ENCODE results near the gene CNTNAP5. TPM values are rescaled to one million over a fixed set of nuclear protein-coding genes. Genes with fewer than 3 reads are reported as not detected.

CNTNAP5 gene
- total and polyA plus RNA-seq, 9 of the 15 experiments (the other 6 are each of a cell fraction or from before 2014, with no cell fraction given): not detected

DNA sequence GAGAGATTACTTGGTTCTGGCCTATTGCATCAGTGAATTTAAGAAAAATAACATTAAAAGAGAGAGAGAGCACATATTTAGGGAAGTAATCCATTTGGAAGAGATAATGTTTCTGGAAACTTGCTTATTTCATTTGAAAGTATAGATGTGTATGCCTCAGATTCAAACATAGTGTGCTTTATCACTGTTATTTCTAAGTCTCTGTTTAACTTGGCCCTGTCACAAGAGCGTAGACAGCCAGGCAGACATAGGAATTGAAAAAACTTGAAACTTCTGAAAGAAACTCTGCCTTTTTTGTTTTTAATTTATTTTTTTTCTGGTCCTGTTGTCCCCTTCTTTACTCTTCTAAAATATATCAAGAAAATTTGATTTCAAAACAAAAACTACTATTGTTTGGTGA lies 849.1 kb downstream of the CNTNAP5 start:
- Histone ChIP-seq H3K79me2 (ENCODE audit: control insufficient read depth, insufficient read depth, low read length) (no peaks in the 10 kb centered on the region), H2AFZ (ENCODE audit: low read depth, low read length) (no peak overlapping the region), H3K9ac (ENCODE audit: insufficient read depth in 1 of 2, low read depth in 2 of 2, low read length in 2 of 2) (no peak overlapping the region), H3K27ac (ENCODE audit: extremely low read depth, low read depth, low read length) (no peak overlapping the region), H3K9me1 (ENCODE audit: control insufficient read depth, insufficient read depth, low read length) (no peaks in the 10 kb centered on the region), H3K27me3 (ENCODE audit: control insufficient read depth in 2 of 2, insufficient read depth in 2 of 2, low read length in 2 of 2) (no peaks in the 10 kb centered on the region), H3K9me3 (replicated peaks; ENCODE audit: control insufficient read depth, insufficient read depth, low read depth, low read length) (no peaks in the 10 kb centered on the region), H3K36me3 (ENCODE audit: control insufficient read depth, insufficient read depth, low read length) (no peaks in the 10 kb centered on the region), H3K4me1 (replicated peaks in 1 of 2; ENCODE audit: control insufficient read depth in 2 of 2, insufficient read depth in 2 of 2, low read length in 2 of 2) (no peaks in the 10 kb centered on the region), H3K4me3 (no peak overlapping the region), H4K20me1 (replicated peaks; ENCODE audit: control insufficient read depth, insufficient read depth, low read length) (no peaks in the 10 kb centered on the region), H3K4me2 (ENCODE audit: insufficient read depth, low read length) (no peak overlapping the region)
- 0% methylated on average over 1 of the region's 1 CpG for WGBS (ENCODE audit: insufficient coverage, low coverage, missing lambda C conversion rate)
- DNase-seq (ENCODE audit: extremely low read depth in 1 of 4, low spot score in 3 of 4) (no peak), ATAC-seq (no peak), FAIRE-seq (no peak)
- no TSS peak for BruUV-seq (replicated peaks)
- intact Hi-C loops (cut with micrococcal nuclease): no loop called here
- TF ChIP-seq MTF1 (CRISPR knock-in tag; IDR thresholded peaks at IDR 0.05; ENCODE audit: borderline replicate concordance) (no peak), ZC3H4 (CRISPR knock-in tag; IDR thresholded peaks at IDR 0.05; ENCODE audit: borderline replicate concordance) (no peak)
- POLR2A ChIA-PET: no interaction called here
- in situ Hi-C loops (cut with MboI): no loop called here
- CTCF ChIA-PET (ENCODE audit: low intra/inter-chr PET ratio): no interaction called here

DNA sequence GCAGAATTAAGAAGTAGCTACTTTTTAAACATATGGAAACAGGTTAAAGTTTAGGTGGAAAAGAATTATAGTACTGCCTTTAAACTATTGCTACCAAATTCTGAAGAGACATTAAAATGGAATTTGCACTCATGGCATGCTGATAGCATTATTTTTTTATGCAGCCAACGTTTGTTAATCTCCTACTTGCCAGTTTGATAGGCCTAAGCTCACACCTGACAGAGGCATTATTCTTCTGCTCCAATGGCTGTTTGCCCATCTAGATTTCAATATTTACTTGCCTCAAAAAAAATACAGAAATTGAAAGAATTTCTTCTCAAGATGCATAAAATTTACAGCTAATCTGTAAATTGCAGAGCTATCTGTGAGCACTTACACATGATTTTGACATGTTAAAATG lies 849.6 kb downstream of the CNTNAP5 start:
- Histone ChIP-seq H3K9me1 (ENCODE audit: control insufficient read depth, insufficient read depth, low read length) (no peaks in the 10 kb centered on the region), H2AFZ (ENCODE audit: low read depth, low read length) (no peak overlapping the region), H3K4me2 (ENCODE audit: insufficient read depth, low read length) (no peak overlapping the region), H3K9ac (ENCODE audit: insufficient read depth in 1 of 2, low read depth in 2 of 2, low read length in 2 of 2) (no peak overlapping the region), H3K79me2 (ENCODE audit: control insufficient read depth, insufficient read depth, low read length) (no peaks in the 10 kb centered on the region), H3K4me1 (replicated peaks in 1 of 2; ENCODE audit: control insufficient read depth in 2 of 2, insufficient read depth in 2 of 2, low read length in 2 of 2) (no peaks in the 10 kb centered on the region), H3K4me3 (no peak overlapping the region), H4K20me1 (replicated peaks; ENCODE audit: control insufficient read depth, insufficient read depth, low read length) (no peaks in the 10 kb centered on the region), H3K27me3 (ENCODE audit: control insufficient read depth in 2 of 2, insufficient read depth in 2 of 2, low read length in 2 of 2) (no peaks in the 10 kb centered on the region), H3K27ac (ENCODE audit: extremely low read depth, low read depth, low read length) (no peak overlapping the region), H3K36me3 (ENCODE audit: control insufficient read depth, insufficient read depth, low read length) (no peaks in the 10 kb centered on the region), H3K9me3 (replicated peaks; ENCODE audit: control insufficient read depth, insufficient read depth, low read depth, low read length) (no peaks in the 10 kb centered on the region)
- no TSS peak for BruUV-seq (replicated peaks)
- ChIA-PET POLR2A (no interaction called here), CTCF (ENCODE audit: low intra/inter-chr PET ratio) (no interaction called here)
- ATAC-seq (no peak), DNase-seq (ENCODE audit: extremely low read depth in 1 of 4, low spot score in 3 of 4) (no peak), FAIRE-seq (no peak)
- intact Hi-C loops (cut with micrococcal nuclease): no loop called here
- in situ Hi-C loops (cut with MboI): no loop called here
- 0% methylated on average over 1 of the region's 1 CpG for WGBS (ENCODE audit: insufficient coverage, low coverage, missing lambda C conversion rate)
- no peak for TF ChIP-seq ATF1 (CRISPR knock-in tag; IDR thresholded peaks at IDR 0.05)
- TF ChIP-seq ATF1 (tag; IDR thresholded peaks at IDR 0.05): no peak
- no peak for TF ChIP-seq RBFOX2 (IDR thresholded peaks at IDR 0.05; ENCODE audit: low read depth, low read length)
- TF ChIP-seq, protein P1, sequence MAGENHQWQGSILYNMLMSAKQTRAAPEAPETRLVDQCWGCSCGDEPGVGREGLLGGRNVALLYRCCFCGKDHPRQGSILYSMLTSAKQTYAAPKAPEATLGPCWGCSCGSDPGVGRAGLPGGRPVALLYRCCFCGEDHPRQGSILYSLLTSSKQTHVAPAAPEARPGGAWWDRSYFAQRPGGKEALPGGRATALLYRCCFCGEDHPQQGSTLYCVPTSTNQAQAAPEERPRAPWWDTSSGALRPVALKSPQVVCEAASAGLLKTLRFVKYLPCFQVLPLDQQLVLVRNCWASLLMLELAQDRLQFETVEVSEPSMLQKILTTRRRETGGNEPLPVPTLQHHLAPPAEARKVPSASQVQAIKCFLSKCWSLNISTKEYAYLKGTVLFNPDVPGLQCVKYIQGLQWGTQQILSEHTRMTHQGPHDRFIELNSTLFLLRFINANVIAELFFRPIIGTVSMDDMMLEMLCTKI (IDR thresholded peaks at IDR 0.05; ENCODE audit: partially characterized antibody): no peak
- TF ChIP-seq ZNF764 (CRISPR knock-in tag; IDR thresholded peaks at IDR 0.05; ENCODE audit: low read depth): no peak
- no peak for TF ChIP-seq NFE2L1 (tag; IDR thresholded peaks at IDR 0.05; ENCODE audit: borderline replicate concordance, low read depth)
- no peak for TF ChIP-seq ZNF436 (CRISPR knock-in tag; IDR thresholded peaks at IDR 0.05)
- no peak for TF ChIP-seq JUND (IDR thresholded peaks at IDR 0.05; ENCODE audit: borderline replicate concordance, low read depth, low read length)
- TF ChIP-seq JUND (tag; IDR thresholded peaks at IDR 0.05; ENCODE audit: borderline replicate concordance, low read depth, low read length): no peak

Data from K562 (cell line).